ENCODE results near the gene SLC37A1. TPM values are rescaled to one million over a fixed set of nuclear protein-coding genes. Genes with fewer than 3 reads are reported as not detected.

SLC37A1 gene
- total RNA-seq, 1 experiment from 2014 or later: 4.9 TPM

DNA sequence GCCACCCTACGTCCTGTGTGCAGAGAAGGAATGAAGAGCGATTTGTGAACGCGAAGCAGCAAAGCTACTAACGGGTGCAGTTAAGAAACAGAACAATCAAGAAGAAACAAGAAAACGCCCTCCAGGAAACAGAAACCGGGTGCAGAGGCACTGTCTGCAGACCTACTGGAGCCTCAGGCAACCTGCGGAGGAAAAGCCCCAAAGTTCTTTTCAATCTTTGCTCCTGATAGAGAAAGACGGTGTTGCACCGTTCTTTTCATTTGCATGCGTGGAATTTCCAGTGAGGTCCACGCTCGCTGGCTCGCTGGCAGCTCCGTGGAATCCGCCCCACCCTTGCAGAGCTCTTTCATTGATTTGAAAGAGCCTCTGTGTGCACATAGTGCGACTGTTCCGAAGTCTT, 102.8 kb downstream of the SLC37A1 start:
- Mint-ChIP-seq H3K36me3 (ENCODE audit: insufficient read depth, unreplicated experiment) (no peaks in the 10 kb centered on the region), H3K27me3 (ENCODE audit: insufficient read depth, unreplicated experiment) (peaks cover 28% of the 10 kb centered on the region), H3K4me1 (ENCODE audit: insufficient read depth, unreplicated experiment) (no peaks in the 10 kb centered on the region), H3K9me3 (ENCODE audit: unreplicated experiment) (no peaks in the 10 kb centered on the region), H3K4me3 (ENCODE audit: unreplicated experiment) (no peak overlapping the region), H3K27ac (ENCODE audit: low read depth, unreplicated experiment) (no peak overlapping the region)
- ChIA-PET POLR2A (no interaction called here), CTCF (no interaction called here)
- intact Hi-C loops (cut with micrococcal nuclease): no loop called here
- no peak for DNase-seq (ENCODE audit: unreplicated experiment)
- no TSS peak for BruUV-seq (replicated peaks)
- TF ChIP-seq, protein P1, sequence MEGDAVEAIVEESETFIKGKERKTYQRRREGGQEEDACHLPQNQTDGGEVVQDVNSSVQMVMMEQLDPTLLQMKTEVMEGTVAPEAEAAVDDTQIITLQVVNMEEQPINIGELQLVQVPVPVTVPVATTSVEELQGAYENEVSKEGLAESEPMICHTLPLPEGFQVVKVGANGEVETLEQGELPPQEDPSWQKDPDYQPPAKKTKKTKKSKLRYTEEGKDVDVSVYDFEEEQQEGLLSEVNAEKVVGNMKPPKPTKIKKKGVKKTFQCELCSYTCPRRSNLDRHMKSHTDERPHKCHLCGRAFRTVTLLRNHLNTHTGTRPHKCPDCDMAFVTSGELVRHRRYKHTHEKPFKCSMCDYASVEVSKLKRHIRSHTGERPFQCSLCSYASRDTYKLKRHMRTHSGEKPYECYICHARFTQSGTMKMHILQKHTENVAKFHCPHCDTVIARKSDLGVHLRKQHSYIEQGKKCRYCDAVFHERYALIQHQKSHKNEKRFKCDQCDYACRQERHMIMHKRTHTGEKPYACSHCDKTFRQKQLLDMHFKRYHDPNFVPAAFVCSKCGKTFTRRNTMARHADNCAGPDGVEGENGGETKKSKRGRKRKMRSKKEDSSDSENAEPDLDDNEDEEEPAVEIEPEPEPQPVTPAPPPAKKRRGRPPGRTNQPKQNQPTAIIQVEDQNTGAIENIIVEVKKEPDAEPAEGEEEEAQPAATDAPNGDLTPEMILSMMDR (IDR thresholded peaks at IDR 0.05; ENCODE audit: unreplicated experiment): no peak

DNA sequence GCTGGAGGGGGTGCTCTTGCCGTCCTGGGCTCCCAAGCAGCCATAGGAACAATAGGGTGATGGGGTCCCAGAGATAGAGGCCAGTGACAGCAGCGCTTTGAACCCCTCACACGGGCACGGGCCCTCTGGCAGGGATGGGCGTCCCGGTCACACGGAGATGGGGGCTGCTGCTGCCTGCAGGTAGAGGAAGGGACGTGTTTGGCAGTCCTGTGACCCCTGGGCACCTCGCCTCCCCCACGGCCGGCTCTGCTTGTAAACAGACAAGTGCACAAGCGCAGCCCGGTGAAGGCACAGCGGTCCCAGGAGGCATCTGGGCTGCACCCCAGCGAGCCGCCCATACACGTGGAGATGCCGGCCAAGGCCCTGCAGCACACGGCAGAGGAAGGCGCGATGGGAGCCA, 103.3 kb downstream of the SLC37A1 start:
- no peak for DNase-seq (ENCODE audit: unreplicated experiment)
- H3K4me1 Mint-ChIP-seq (ENCODE audit: insufficient read depth, unreplicated experiment): no peaks in the 10 kb centered on the region
- H3K9me3 Mint-ChIP-seq (ENCODE audit: unreplicated experiment): no peaks in the 10 kb centered on the region
- ChIA-PET POLR2A (interaction anchor here (1.3 kb wide), 1 partner anchor 20 kb away, joined by 3 read pairs; no protein-coding TSS in a partner anchor), CTCF (no interaction called here)
- no TSS peak for BruUV-seq (replicated peaks)
- H3K36me3 Mint-ChIP-seq (ENCODE audit: insufficient read depth, unreplicated experiment): peaks cover 4% of the 10 kb centered on the region
- intact Hi-C loops (cut with micrococcal nuclease): no loop called here
- H3K27ac Mint-ChIP-seq (ENCODE audit: low read depth, unreplicated experiment): no peak overlapping the region
- H3K4me3 Mint-ChIP-seq (ENCODE audit: unreplicated experiment): no peak overlapping the region
- TF ChIP-seq, protein P1 (IDR thresholded peaks at IDR 0.05; ENCODE audit: unreplicated experiment): no peak
- H3K27me3 Mint-ChIP-seq (ENCODE audit: insufficient read depth, unreplicated experiment): peaks cover 33% of the 10 kb centered on the region

DNA sequence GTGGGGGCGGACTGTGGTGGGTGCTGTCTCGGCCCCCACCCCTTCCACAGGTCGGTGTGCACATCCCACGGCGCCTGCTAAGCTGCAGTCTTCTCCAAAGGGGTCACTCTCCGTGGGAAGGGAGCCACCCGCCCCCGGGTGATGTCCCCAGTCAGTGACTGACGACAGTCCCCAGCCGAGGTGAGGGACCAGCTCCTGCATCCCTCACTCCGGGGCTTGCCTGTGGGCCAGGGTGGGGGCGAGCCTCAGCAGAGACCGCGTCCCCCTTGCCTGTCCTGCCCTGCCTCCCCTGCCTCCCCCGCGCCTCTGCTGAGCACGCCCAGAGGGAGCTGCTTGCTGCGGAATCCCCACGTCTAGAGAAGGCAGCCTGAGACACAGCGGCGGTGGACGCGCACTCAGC, 103.8 kb downstream of the SLC37A1 start:
- no peak for DNase-seq (ENCODE audit: unreplicated experiment)
- intact Hi-C loops (cut with micrococcal nuclease): no loop called here
- TF ChIP-seq, protein P1 (IDR thresholded peaks at IDR 0.05; ENCODE audit: unreplicated experiment): no peak
- CTCF ChIA-PET: no interaction called here
- Mint-ChIP-seq H3K36me3 (ENCODE audit: insufficient read depth, unreplicated experiment) (peaks cover 6% of the 10 kb centered on the region), H3K9me3 (ENCODE audit: unreplicated experiment) (no peaks in the 10 kb centered on the region), H3K27me3 (ENCODE audit: insufficient read depth, unreplicated experiment) (peaks cover 38% of the 10 kb centered on the region), H3K4me3 (ENCODE audit: unreplicated experiment) (no peak overlapping the region), H3K27ac (ENCODE audit: low read depth, unreplicated experiment) (no peak overlapping the region), H3K4me1 (ENCODE audit: insufficient read depth, unreplicated experiment) (no peaks in the 10 kb centered on the region)
- POLR2A ChIA-PET: interaction anchor here (1.3 kb wide), 1 partner anchor 19 kb away, joined by 3 read pairs; no protein-coding TSS in a partner anchor
- no TSS peak for BruUV-seq (replicated peaks)

DNA sequence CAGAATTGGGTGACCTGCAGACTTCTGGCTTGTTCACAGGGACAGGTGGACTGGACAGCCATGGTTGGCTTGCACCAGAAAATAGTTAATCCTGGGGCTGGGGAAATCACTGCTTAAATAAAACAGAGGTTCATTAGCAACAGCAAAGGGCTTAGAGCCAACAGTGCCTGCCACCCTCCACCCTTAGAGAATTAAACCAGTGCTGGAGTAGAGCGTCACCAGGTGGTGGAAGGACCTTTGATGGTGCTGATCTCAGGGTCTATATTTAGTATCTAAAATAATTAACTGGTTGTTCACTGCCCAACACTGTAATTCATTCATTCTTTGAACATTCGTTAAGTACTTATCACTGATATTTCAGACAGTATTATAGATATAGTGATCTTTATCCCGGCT, 105.1 kb downstream of the SLC37A1 start:
- Mint-ChIP-seq H3K36me3 (ENCODE audit: insufficient read depth, unreplicated experiment) (peaks cover 6% of the 10 kb centered on the region), H3K9me3 (ENCODE audit: unreplicated experiment) (no peaks in the 10 kb centered on the region), H3K4me1 (ENCODE audit: insufficient read depth, unreplicated experiment) (no peaks in the 10 kb centered on the region), H3K27me3 (ENCODE audit: insufficient read depth, unreplicated experiment) (peaks cover 43% of the 10 kb centered on the region), H3K4me3 (ENCODE audit: unreplicated experiment) (no peak overlapping the region), H3K27ac (ENCODE audit: low read depth, unreplicated experiment) (no peak overlapping the region)
- ChIA-PET CTCF (no interaction called here), POLR2A (interaction anchor here (0.9 kb wide), 1 partner anchor 18 kb away, joined by 3 read pairs; no protein-coding TSS in a partner anchor)
- BruUV-seq (replicated peaks): no TSS peak
- TF ChIP-seq, protein P1 (IDR thresholded peaks at IDR 0.05; ENCODE audit: unreplicated experiment): no peak
- intact Hi-C loops (cut with micrococcal nuclease): no loop called here
- no peak for DNase-seq (ENCODE audit: unreplicated experiment)

All from MCF 10A (cell line).